AG08395 (cell line): ENCODE measurements around the gene WIZ.
"Not testable (repeated sequence)": the region's sequence is repeated elsewhere in the genome, so short reads cannot be mapped to it uniquely, and the experiment has no call there.

Source experiments
- DNase-seq: peaks from one replicate; pipeline ENCODE4 v3.0.0; 2012; ENCODE audit warnings: mixed read lengths, low spot score

WIZ gene

DNA sequence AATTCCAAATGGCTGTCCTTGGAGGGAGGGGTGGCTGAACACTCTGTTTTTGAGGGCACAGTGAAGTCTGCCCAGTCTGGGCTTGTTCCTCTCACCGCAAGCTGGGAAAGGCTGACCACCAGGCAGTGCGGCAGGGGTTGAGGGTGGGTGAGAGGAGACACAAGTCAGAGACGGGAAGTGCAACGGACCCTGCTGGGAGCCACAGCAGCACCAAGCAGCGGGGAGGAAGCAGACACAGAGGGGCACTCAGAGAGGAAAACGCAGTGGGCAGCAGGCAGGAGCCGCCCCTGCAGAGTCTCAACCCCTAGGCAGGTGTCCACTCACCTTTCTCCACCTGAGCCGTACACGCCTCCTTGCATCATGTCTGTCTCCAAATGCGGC, 46.6 kb downstream of the WIZ start:
- no peak for DNase-seq

- no peak for DNase-seq
These were observed 47.2 kb downstream of the WIZ start for GRCh38 chr19:15402411-15403150.

DNA sequence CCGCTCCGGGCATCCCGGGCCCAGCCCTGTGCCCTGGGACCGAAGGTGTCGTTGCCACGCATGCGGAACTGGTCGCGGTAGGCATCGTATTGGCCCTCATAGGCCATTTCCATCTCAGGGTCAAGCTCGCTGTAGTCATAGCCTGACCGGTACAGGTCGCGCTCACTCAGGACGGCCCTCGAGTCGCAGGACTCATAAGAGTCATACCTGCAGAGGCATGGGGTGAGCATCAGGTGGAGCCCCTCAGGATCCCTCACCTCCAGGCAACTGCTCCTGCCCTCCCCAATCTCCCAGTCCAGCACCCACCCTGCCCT, 48.4 kb downstream of the WIZ start:
- no peak for DNase-seq

GRCh38 chr19:15400521-15401396, 49.0 kb downstream of the WIZ start:
- DNase-seq, result no peak

DNA sequence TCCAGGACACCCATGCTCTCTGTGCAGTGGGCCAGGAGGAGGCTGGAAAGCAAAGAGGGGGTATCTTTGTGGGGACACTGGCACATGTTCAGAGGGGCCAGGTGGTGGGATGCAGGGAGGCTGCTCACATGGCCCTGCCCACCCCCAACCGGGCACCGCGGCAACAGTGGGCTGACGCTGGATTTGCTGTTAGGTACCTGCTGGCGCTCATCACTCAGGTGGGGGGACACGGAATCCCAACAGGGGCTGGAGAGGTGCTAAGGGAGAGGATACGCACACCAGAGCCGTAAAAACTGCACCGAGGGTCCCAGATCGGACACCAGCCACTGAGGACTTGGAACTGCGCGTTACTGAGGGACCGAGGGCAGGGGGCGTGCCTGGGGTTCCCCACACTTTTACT, 50.1 kb downstream of the WIZ start:
- DNase-seq, result no peak

GRCh38 chr19:15399234-15399515, 50.6 kb downstream of the WIZ start:
- no peak for DNase-seq

- DNase-seq, result no peak
These were observed 51.1 kb downstream of the WIZ start for GRCh38 chr19:15398501-15399233.

DNA sequence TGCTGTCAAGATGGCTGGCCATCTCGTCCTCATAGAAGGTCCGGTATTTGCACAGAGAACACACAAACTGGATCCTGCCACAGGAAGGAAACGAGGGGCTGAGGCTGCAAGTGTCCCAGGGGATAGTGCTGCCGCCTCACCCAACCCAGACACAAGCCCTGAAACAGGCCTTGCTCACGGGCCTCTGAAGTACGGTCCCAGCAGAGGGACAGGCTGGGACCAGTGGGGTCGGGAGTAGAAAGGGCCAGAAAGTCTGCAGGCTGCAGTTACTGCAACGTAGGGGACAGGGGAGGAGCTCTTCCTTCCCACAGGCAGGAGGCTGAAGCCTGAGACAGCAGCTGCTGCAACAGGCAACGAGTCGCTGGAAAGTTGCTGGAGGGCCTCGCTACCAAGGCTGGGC, 52.0 kb downstream of the WIZ start:
- DNase-seq, result no peak

GRCh38 chr19:15397236-15397635, 52.5 kb downstream of the WIZ start:
- no peak for DNase-seq

DNA sequence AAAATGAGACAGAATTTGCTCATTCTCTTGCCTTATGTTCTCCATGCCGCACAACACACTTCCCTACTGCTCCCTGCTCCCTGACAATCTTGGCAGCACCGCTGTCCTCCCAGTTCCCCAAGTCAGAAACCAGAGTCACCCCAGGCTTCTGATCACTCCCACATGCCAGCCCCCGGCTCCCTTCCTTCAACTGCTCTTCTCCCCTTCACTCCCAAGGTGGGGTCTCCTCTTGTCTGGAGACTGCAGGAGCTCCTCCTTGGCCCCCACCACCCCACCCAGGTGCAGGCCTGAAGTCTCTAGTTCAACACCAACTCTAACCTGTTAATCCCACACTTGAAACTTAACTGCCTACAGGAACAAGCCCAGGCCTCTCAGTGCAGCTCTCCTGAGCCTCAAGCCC, 53.3 kb downstream of the WIZ start:
- no peak for DNase-seq

- DNase-seq, result not testable (repeated sequence)
These were observed 54.5 kb downstream of the WIZ start for GRCh38 chr19:15395251-15395650.

DNA sequence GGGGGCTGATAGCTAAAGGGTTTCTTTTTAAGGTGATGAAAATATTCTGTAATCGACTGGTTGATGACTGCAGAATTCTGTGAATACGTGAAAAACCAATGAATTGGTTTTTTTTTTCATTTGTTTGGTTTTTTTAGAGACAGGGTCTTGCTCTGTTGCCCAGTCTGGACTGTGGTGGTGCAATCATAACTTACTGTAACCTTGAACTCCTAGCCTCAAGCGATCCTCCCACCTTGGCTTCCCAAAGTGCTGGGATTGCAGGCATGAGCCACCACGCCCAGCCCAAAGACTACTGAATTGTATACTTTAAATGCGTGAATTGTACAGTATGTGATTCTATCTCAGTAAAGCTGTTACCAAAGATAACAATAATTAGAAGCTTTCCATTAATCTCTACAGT, 55.3 kb downstream of the WIZ start:
- DNase-seq, result no peak

DNA sequence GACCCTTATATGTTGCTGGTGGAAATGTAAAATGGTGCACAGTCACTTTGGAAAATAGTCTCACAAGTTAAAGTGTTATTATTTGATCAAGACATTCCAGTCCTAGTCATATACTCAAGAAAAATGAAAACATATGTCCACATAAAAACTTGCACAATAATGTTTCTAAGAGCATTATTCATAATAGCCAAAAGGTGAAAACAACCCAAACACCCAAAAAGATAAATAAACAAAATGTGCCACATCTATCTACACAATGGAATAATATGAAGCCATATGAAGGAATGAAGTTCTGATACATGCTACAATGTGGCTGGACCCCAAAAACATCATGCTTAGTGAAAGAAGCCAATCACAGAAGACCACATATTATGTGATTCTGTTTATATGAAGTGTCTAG, 55.8 kb downstream of the WIZ start:
- peak; percentile 30 for DNase-seq

GRCh38 chr19:15390814-15391213, 58.9 kb downstream of the WIZ start:
- DNase-seq, result no peak

DNA sequence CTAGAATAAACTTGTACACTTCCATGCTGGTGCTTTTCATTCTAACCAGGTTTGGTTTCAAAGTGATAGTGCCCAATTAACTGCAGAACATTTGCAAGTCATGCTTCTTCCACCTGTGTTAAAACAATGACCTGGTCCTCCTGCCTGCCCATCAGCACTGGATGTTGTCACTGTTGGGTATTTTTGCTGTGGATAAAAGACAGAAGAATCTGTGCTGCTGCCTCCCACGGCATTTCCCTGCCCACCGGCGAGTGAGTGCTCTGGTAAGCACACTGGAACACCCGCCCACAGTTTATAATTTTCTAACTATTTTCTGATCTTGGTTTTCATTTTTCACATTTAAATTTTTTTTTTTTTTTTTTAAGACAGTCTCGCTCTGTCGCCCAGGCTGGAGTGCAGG, 67.9 kb downstream of the WIZ start:
- no peak for DNase-seq

- no peak for DNase-seq
These were observed 68.3 kb downstream of the WIZ start for GRCh38 chr19:15381429-15381828.

- DNase-seq, result peak; percentile 21
These were observed 69.6 kb downstream of the WIZ start for GRCh38 chr19:15379999-15380647.

- peak; percentile 100 for DNase-seq
These were observed 70.4 kb downstream of the WIZ start, which contains the start of gene AKAP8 for GRCh38 chr19:15379083-15379998. AKAP8 (minus strand) TSS chr19:15379787; CDS start chr19:15379731, 56 bp downstream.

DNA sequence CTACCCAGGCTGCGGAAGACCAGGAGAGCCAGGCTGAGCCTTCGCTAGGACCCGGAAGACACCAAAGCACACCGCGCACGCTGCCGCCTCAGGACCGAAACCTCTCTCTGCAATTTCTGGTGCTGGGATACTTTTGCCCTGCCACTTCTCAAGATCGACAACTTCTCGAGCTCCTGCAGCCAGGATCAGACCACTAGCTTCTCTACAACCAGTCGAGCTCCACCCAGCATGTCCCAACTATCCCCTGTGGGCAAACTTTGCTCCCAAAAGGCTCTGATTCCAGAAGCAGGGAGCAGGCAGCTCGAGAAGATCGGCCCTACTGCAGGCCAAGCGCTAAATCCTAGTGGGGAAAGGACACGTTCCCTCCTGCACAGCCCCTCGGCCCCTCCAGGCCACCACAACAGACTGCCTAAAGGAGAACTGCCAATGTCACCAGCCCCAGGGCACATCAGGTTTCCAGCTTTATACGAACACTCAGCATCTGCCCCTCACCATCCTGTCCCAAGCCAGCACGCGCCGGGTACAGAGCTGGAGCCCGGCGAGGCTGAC, 71.1 kb downstream of the WIZ start:
- peak; percentile 65 for DNase-seq

GRCh38 chr19:15374796-15375440, 74.8 kb downstream of the WIZ start:
- no peak for DNase-seq
